GM10266 (cell line): ENCODE results near the gene SMARCD3.

Experiments
- DNase-seq: peaks from one replicate; pipeline ENCODE4 v3.0.0; 2012; ENCODE audit errors: extremely low spot score
- TF ChIP-seq, protein P1 (sequence below): IDR thresholded peaks from 2 replicates; pipeline ENCODE4 v1.5.1; 2012; ENCODE audit warnings: mild to moderate bottlenecking, low read depth; ENCODE audit not compliant: control insufficient read depth, insufficient read depth; ENCODE audit errors: missing control alignments

SMARCD3 gene

DNA sequence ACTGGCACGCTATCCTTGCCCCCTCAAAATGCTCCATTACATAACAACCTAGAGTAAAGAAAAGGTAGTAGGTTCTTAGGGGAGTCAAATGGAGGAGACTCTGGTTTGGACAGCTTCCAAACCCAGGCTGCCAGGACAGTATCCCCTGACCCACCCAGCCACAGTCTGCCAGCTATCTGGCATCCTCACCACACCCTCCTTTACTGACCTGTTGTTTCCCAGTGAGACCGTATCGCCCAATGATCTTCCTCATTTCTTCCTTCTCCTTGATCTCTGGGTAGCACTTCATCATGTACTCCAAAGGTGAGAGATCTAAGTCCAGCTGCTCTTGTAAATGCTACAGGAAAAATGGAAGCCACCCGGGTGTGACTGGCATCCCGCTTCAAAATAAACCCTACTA, 33.1 kb downstream of the SMARCD3 start:
- no peak for DNase-seq

DNA sequence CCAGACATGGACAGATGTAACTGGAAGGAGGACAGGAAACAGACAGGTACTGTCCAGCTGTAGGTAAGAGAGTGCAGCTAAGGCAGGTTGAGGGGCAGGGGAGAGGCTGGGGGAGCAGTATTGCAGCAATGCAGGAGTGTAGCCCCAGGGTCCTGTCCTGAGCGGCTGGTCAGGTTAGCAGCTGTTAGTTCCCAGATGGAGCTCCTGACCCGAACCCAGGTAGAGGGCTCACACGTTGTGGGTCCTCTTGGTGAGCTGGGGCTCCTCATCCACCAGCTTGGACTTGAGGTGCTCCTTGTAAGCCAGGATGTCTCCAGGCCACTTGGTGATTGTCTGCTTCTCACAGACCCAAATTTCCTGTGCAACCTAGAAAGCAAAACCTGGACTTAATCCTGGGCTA, 34.7 kb downstream of the SMARCD3 start:
- TF ChIP-seq, protein P1, sequence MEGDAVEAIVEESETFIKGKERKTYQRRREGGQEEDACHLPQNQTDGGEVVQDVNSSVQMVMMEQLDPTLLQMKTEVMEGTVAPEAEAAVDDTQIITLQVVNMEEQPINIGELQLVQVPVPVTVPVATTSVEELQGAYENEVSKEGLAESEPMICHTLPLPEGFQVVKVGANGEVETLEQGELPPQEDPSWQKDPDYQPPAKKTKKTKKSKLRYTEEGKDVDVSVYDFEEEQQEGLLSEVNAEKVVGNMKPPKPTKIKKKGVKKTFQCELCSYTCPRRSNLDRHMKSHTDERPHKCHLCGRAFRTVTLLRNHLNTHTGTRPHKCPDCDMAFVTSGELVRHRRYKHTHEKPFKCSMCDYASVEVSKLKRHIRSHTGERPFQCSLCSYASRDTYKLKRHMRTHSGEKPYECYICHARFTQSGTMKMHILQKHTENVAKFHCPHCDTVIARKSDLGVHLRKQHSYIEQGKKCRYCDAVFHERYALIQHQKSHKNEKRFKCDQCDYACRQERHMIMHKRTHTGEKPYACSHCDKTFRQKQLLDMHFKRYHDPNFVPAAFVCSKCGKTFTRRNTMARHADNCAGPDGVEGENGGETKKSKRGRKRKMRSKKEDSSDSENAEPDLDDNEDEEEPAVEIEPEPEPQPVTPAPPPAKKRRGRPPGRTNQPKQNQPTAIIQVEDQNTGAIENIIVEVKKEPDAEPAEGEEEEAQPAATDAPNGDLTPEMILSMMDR: no peak
- DNase-seq: no peak

More for the DNA sequence above, 33.1 kb downstream of the SMARCD3 start:
- TF ChIP-seq, protein P1: no peak

DNA sequence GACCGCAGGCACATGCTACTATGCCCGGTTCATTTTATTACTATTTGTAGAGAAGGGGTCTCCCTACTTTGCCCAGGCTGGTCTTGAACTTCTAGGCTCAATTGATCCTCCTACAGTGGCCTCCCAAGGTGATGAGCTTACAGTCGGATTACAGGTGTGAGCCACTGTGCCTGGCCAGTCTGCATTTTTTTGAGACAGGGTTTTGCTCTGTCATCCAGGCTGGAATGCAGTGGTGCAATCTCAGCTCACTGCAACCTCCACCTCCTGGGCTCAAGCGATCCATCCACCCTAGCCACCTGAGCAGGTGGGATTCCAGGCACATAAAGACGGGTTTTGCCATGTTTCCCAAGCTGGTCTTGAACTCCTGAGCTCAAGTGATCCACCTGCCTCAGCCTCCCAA, 35.9 kb downstream of the SMARCD3 start:
- TF ChIP-seq, protein P1: no peak

DNA sequence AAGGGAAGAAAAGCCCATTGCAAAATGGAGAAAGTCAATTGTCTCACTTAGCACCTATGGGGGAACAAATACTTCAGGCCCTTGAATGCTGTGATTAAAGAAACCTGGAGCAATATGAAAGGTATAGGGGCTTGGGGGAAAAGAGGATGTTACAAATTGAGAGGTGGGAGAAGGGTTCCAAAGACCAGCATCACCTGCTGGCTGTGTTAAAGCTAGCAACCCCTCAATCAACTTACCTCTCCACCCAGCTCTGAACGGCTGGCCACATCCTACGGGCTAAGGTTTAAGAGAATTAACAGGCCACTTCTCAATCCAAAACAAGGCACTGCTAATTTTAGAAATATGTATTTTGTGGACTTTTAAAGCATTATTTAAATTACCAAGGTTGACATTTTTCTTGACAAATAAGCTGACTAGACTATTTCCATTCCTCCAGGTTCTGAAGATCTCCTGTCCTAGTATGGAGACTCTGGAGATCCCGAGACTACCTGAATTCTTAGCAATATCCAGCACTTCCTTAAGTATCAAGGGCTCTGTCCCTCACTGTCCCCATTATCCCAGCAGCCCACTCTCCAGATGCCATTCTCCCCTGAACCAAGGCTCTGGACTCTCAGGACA, 37.2 kb downstream of the SMARCD3 start:
- DNase-seq: no peak
- TF ChIP-seq, protein P1: no peak

More for the DNA sequence above, 35.9 kb downstream of the SMARCD3 start:
- no peak for DNase-seq

DNA sequence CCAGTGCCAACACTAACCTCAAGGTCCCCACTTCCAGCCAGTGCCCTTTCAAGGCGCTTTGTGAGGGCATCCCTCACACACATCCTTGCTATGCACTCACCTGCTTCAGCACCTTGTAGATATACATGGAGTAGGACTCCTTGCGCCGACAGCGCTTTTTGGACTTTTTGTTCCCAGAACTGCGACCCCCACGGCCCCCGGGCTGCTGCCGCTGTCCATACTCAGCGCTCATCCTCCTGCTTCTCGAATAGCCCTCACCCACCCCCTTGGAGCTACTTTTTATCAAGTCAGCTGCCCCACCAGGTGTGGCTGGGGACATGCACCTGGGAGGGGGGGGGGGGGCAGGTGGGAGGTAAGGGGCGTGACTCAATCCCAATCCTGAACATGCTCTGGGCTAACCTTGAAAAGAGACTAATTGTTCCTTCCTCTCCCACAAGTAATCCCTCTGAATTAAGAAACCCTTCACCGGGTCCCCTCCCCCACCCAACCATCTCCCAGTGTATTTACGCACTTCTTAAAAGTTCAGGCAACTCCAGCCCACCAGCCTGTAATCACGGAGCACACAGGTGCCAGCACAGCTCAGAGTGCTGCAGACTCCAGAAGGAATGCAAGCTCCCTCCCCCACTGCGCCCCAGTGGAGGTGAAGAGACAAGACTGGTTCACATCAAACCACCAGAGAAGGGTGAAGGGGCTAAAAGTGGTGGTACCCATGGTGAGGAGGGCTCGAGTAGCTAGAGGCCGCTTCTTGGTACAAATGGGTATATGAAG, 38.2 kb downstream of the SMARCD3 start, which contains the start of gene H2BK1:
Gene H2BK1, minus strand, starts transcription at position 402 of the 768 bp plus-strand sequence. Its CDS starts 170 bp downstream, at position 232.
- DNase-seq: no peak
- TF ChIP-seq, protein P1: no peak

DNA sequence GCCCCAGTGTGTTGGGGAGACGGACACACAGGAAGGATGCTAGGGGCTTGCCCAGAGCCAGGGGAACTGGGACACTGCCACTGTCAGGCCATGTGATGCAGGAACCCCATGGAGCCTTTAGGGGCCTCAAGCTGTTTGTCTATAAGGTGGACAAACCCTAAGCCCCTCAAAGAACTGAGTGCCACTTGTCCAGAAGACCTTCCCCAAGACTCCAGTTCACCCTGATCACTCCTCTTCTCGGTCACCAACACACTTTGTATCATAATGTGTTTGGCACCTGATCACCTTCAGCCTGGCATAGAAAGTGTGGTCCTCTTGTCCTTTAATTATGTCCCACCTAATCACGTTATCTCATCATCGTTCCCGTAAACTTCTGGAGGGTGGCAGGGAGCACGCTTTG, 38.9 kb downstream of the SMARCD3 start:
- no peak for DNase-seq
- TF ChIP-seq, protein P1: no peak
